AG04449 (cell line): ENCODE measurements around the gene UNC80.
A peak's percentile ranks its signal among the peaks of the same experiment; 100 is the strongest.

Source experiments
- CTCF ChIA-PET: fragments of 350-600 bp; formaldehyde crosslinking; extraction: SDS; loops from one replicate; lab custom pipeline; 2021; ENCODE audit warnings: antibody characterized with exemption; lab: Yijun Ruan, JAX
- POLR2A ChIA-PET: fragments of 400-600, 350-600 bp; formaldehyde crosslinking; extraction: SDS; loops from one replicate; lab custom pipeline; 2020; ENCODE audit warnings: antibody characterized with exemption, inconsistent platforms; lab: Yijun Ruan, JAX
- DNase-seq: peaks from one replicate; pipeline ENCODE4 v3.0.0-alpha.2; 2010; ENCODE audit warnings: low read depth, low spot score
- H3K4me3 ChIP-seq: 2 replicates; pipeline ENCODE4 v1.5.1; 2011; ENCODE audit warnings: low read depth, mild to moderate bottlenecking, control low read depth, low read length
- TF ChIP-seq, protein P1 (sequence below): IDR thresholded peaks from one replicate; pipeline ENCODE4 v1.5.1; 2011; ENCODE audit warnings: mild to moderate bottlenecking, moderate library complexity, low read length, control low read depth, inconsistent platforms; ENCODE audit not compliant: insufficient read depth; ENCODE audit errors: missing control alignments

Gene UNC80, protein sequence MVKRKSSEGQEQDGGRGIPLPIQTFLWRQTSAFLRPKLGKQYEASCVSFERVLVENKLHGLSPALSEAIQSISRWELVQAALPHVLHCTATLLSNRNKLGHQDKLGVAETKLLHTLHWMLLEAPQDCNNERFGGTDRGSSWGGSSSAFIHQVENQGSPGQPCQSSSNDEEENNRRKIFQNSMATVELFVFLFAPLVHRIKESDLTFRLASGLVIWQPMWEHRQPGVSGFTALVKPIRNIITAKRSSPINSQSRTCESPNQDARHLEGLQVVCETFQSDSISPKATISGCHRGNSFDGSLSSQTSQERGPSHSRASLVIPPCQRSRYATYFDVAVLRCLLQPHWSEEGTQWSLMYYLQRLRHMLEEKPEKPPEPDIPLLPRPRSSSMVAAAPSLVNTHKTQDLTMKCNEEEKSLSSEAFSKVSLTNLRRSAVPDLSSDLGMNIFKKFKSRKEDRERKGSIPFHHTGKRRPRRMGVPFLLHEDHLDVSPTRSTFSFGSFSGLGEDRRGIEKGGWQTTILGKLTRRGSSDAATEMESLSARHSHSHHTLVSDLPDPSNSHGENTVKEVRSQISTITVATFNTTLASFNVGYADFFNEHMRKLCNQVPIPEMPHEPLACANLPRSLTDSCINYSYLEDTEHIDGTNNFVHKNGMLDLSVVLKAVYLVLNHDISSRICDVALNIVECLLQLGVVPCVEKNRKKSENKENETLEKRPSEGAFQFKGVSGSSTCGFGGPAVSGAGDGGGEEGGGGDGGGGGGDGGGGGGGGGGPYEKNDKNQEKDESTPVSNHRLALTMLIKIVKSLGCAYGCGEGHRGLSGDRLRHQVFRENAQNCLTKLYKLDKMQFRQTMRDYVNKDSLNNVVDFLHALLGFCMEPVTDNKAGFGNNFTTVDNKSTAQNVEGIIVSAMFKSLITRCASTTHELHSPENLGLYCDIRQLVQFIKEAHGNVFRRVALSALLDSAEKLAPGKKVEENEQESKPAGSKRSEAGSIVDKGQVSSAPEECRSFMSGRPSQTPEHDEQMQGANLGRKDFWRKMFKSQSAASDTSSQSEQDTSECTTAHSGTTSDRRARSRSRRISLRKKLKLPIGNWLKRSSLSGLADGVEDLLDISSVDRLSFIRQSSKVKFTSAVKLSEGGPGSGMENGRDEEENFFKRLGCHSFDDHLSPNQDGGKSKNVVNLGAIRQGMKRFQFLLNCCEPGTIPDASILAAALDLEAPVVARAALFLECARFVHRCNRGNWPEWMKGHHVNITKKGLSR (N-terminal part only)

GRCh38 chr2:209771474-209772289 is at the start of gene UNC80:
TSS of gene UNC80 (plus strand) at chr2:209771832. CDS start at chr2:209772073, 241 bp downstream.
- ChIA-PET POLR2A (no interaction called here), CTCF (no interaction called here)
- DNase-seq, result no peak
- H3K4me3 ChIP-seq, result peak within 1 kb of the TSS; percentile 40
- TF ChIP-seq, protein P1, sequence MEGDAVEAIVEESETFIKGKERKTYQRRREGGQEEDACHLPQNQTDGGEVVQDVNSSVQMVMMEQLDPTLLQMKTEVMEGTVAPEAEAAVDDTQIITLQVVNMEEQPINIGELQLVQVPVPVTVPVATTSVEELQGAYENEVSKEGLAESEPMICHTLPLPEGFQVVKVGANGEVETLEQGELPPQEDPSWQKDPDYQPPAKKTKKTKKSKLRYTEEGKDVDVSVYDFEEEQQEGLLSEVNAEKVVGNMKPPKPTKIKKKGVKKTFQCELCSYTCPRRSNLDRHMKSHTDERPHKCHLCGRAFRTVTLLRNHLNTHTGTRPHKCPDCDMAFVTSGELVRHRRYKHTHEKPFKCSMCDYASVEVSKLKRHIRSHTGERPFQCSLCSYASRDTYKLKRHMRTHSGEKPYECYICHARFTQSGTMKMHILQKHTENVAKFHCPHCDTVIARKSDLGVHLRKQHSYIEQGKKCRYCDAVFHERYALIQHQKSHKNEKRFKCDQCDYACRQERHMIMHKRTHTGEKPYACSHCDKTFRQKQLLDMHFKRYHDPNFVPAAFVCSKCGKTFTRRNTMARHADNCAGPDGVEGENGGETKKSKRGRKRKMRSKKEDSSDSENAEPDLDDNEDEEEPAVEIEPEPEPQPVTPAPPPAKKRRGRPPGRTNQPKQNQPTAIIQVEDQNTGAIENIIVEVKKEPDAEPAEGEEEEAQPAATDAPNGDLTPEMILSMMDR, result no peak

GRCh38 chr2:209726311-209726710 is 45.3 kb upstream of the UNC80 start:
- ChIA-PET POLR2A (no interaction called here), CTCF (no interaction called here)
- TF ChIP-seq, protein P1, result no peak
- no peak for DNase-seq
- no peak overlapping the region for H3K4me3 ChIP-seq

- ChIA-PET POLR2A (no interaction called here), CTCF (no interaction called here)
- TF ChIP-seq, protein P1, result no peak
- no peak overlapping the region for H3K4me3 ChIP-seq
- no peak for DNase-seq
Observed at GRCh38 chr2:209727077-209727476, 44.6 kb upstream of the UNC80 start.

GRCh38 chr2:209734805-209735204 is 36.8 kb upstream of the UNC80 start:
- no peak overlapping the region for H3K4me3 ChIP-seq
- TF ChIP-seq, protein P1, result no peak
- ChIA-PET POLR2A (no interaction called here), CTCF (no interaction called here)
- no peak for DNase-seq

DNA sequence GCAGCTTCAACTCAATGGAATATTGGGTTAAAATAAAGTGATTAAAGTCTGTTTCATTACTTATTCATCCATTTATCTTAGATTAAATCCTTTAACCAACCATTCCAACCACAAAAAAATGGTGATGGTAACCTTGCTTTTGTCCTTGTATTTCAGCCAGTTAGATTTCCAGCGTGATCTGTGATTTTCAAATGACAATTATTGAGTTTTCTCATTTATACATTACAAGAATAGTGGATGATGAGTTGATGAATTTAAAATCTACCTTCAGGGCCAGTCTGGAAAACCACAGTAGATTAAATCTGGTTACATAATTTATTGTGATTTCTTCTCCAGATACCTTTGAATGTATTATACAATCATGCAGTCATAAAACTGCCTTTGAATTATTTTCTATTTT is 29.7 kb upstream of the UNC80 start:
- ChIA-PET CTCF (no interaction called here), POLR2A (no interaction called here)
- TF ChIP-seq, protein P1, result no peak
- H3K4me3 ChIP-seq, result no peak overlapping the region
- DNase-seq, result no peak
